HS-5 (cell line): ENCODE data around the gene SUCO.
"Not testable (repeated sequence)": the region's sequence is repeated elsewhere in the genome, so short reads cannot be mapped to it uniquely, and the experiment has no call there.

ENCODE experiments used
- DNase-seq: peaks from one replicate; pipeline ENCODE4 v3.0.0-alpha.2; 2012; ENCODE audit warnings: low read depth

The SUCO gene

DNA sequence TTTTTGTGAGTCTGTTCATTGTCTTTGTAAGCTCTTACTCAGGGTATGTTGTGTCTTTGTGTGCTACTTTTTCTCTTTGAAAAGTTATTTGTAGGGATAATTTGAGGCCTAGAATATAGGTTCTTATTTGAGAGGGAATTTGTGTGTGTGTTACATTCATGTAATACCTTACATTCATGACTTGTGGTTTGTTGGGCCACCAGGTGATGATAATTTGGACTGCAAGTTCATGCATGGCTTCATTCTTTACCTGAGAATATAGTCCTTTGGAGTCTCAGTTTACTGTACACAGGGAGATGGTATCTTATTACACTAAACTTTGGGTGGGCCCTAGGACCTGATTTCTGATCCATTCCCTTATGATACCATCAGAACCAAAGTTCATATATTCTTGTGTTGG lies 74.2 kb downstream of the SUCO start:
- DNase-seq, result no peak

DNA sequence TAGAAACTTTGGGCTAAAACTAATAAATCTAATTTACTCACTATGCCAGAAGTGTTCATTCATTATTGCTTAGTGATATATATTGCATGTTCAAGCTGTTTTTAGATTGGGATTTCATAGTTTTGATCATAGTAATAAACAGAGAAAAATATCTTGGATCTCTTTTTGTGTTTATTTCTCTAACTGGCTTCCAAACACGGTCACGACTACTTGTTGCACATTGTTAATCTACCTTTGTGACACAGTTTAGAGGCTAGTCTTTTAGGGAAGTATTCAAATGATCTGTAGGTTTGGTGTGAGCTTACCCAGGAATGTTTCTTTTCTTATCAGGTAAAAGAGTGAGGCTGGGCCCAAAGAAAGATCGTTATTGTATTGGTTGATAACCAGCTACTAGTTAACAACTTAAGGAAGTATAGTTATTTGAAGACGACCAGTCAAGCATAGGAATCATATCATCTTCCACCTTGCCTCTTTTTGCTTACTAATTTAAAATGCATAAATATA lies 75.2 kb downstream of the SUCO start:
- no peak for DNase-seq

DNA sequence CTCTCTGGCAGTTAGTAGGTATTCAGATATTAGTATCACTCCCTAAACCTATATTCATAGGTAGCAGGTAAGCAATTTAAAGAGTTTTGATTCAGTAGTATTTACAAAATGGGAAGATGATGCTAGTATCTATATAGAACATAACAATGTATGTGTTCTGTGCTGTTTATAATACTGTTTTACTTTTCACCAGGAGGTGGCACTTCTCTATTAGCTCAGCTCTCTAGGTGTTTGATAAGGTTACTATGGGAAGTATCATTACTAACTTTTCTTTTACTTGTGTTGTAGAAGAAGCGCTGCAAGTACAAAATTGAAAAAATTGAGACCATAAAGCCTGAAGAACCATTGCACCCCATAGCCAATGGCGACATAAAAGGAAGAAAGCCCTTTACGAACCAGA lies 76.6 kb downstream of the SUCO start:
- no peak for DNase-seq

DNA sequence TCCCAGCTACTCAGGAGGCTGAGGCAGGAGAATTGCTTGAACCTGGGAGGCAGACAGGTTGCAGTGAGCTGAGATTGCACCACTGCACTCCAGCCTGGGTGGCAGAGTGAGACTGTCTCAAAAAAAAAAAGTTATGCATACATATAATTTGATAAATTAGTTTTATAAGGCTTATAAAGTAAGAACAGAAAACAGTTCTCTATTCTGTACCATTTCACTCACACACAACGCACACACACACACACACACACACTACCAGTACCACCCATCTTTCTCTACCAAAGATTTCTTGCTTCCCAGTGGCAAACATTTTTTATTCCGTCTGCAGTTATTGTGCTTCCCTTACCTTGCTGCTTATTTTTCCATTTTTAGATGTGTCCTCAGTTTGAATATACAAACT lies 79.5 kb downstream of the SUCO start:
- no peak for DNase-seq

DNA sequence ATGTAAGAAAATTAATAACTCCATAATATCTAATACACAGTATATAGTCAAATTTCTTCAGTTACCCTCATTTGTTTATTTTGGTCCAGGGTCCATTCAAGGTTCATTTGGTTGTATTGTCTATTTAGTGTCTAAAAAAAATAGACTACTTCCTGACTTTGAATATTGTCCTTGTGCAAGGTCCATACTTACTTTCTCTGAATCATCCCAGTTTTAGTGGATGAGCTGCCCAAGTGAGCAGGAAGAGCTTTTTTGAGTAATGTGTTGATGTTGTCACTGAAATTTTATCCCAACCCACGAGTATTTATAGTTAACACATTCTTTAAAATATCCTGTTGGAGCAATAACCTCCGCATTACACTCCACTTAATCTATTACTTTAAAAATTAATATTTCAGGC lies 80.3 kb downstream of the SUCO start:
- DNase-seq, result no peak

DNA sequence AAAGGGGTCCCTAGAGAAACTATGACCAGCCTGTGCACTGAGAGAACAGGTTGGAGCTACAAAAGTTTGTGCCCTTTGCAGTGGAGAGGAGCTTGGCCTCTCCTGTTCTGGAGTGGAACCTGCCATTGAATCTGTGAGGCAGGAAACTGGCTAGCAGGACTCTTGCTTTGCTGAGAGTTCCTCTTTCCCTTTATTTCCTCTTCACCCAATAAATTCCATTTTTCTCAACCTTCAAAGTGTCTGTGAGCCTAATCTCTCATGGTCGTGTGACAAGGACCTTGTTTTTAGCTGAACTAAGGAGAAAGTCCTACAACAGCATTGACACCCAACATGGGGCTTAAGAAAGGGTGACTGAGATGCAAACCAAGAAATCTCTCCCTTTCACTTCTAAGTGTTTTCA lies 83.2 kb downstream of the SUCO start:
- DNase-seq, result no peak

DNA sequence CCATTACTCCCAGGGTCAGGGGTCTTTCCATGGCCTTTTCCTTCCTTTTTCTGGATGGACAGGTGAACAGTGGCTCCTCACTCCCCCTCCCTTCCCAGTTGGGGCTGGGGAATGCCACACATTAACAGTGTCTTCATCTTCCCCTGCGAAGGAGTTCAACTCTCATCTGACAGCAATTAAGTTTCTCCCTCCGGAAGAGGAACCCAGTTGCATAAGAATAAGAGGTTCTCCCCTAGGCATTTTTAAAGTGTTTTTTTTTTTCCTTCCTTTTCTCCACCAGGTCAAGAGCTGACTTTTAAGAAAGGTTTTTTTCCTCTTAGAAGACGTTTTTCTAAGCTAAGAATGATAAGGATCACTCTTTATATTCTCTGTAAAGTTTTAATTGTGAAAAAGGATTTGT lies 83.7 kb downstream of the SUCO start:
- DNase-seq, result no peak

DNA sequence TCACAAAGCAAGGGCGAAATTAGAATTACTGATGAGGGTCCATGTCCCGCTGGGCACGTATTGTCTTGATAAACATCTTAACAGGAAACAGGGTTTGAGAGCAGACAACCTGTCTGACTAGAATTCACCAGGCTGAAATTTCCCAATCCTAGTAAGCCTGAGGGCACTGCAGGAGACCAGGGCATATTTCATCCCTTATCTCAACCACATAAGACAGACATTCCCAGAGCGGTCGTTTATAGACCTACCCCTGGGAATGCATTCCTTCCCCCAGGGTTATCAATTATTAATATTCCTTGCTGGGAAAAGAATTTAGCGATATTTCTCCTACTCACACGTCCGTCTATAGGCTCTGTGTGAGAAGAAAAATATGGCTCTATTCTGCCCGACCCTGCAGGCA lies 87.7 kb downstream of the SUCO start:
- DNase-seq, result not testable (repeated sequence)

DNA sequence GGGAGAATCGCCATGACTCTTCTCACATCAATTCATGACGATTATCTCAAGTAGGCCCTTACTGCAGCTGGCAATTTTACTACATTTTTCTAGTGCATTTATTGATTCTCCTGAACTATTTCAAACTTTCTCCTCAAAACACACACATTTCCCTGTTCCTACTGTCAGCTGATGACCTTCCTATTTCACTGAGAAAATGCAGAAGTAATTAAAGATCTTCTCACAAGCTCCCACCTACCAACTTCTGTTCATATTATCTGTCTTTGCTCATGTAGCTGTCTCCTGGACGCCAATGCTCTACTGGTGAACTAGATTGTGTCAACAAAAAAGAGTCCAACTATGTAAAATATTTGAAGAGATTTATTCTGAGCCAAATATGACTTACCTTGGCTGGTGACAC lies 89.6 kb downstream of the SUCO start:
- no peak for DNase-seq

DNA sequence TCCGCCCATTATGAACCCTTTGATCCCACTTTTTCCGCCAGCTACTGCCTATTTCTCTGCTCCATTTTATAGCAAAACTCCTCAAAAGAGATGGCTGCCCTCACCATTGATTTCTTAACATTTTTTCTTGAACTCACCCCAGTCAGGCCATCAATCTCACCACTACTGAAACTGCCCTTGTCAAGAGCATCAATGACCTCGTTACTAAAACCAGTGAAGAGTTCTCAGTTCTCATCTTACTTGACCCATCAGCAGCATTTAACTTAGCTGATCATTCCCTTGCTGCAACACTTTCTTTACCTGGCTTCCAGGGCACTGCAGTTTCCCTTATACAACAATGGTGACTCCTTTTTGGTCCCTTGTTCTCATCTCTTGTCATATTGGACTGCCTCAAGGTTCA lies 90.8 kb downstream of the SUCO start:
- DNase-seq, result no peak

DNA sequence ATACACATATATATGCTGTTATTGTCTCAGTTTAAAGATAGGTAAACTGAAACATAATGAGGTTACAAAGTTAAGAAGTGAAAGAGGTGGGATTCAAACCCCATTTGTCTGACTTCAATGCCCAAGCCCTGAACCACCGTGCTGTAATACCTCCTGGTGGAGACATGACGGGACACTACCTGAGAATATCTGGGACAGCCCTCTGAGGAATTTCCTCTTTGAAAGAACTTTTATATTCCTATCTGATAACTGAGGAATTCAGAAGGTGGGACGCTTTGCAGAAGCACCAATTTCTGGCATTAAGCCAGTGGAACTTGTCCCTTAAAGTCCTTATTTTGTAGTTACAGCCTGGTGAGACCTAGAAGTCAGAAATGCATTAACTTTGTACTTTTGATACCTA lies 93.9 kb downstream of the SUCO start:
- no peak for DNase-seq

DNA sequence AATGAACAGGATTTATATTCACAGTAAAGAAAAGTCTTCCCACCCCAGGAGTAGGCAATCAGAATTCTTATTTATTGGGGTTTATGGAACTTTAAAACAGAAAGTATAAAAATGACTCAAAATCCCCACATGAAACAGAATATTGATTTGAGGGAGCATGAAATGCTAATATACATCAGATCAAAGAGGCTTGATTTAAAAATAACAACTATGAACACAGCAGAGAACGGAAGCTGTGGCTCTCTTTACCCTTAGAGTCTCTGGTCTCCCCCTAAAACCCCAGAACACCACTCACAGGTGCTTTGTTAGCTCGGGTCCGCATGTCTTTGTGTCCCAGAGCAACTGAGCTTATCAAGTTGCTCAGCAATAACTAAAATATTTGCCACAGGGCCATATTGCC lies 94.8 kb downstream of the SUCO start:
- DNase-seq, result no peak

DNA sequence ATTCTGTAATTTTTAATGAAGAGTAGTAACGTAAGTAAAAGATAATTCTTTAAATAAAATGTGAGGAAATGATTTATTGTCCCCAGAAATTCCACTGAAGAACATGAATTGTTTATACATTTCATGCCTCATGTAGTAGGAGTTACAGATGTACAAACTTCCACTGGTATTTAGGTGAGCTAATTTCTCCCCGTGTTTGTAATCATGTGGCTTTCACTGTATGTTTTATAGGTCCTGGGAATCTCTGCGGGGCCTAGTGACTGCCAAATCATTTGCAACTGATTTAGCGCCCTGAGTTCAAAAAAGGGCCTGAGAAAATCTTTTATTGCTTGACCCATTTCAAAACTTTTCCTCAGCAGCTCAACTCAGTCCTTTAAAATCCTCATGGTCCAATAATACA lies 95.5 kb downstream of the SUCO start:
- DNase-seq, result no peak

DNA sequence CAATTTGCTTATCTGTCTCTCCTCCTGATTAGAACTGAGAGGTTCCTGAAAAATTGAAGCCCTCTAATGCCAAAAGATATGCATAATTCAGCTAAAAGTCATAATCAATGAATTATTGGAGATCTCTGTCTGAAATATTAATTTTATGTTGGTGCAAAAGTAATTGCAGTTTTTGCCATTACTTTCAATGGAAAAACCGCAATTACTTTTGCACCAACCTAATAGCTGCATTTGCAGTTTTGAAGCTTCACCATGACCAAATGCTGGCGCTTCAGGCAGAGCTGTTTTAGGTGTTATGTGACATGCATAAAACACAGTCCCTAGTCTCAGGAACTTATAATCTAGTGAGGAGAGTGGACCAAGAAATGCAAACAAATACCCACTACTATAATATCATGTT lies 96.2 kb downstream of the SUCO start:
- no peak for DNase-seq

DNA sequence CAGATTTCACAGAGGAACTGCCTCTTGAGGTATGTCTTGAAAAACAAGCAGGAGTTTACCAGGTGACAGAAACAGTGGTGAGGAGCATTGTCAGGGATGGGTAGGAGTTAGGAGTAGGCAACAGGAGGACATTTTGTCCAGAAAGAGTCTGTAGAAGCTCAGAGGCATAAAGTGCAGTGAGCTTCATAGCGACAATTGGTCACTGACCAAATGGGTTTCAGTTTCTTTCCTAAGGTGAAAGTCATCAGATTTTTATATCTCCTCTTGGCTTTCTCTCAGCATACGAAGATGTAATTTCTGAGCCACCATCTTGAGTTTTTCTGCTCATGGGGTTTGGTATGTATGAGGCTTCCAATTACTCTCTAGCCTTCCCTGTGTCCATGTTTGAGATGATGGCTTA lies 96.7 kb downstream of the SUCO start:
- no peak for DNase-seq

DNA sequence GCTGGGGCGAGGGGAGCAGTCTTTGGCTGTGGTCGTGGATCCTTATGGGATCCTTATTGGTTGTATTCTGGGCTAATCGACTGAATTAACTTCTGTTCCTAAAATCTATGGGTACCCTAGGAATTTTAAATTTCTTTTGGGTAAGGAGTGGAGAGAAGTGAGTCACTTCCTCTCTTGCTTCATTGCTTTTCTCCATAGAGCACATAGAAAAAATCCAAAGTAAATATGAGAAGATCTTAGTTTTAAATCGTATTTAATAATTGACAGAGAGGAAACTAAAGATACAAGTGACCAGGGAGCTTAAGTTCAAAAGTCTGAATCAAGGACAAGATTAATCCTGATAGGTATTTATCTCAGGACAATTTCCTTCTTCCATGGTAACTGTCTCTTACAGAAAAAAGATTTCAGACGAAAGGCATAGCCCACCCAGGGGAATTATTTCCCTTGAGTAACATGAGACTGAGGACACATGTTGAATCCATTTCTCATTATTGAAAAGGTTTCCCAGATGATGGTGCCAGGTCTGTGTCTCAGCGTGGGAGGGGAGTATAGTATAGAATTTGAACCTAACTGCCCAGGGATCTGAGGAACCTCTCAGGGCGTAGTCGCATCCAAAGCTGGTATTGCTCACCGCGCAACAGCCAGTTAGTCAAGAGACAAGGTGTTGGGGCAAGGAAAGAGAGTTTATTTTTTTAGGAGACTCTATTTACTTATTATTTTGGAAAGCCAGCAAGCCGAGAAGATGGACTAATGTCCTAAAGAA lies 97.3 kb downstream of the SUCO start:
- no peak for DNase-seq

DNA sequence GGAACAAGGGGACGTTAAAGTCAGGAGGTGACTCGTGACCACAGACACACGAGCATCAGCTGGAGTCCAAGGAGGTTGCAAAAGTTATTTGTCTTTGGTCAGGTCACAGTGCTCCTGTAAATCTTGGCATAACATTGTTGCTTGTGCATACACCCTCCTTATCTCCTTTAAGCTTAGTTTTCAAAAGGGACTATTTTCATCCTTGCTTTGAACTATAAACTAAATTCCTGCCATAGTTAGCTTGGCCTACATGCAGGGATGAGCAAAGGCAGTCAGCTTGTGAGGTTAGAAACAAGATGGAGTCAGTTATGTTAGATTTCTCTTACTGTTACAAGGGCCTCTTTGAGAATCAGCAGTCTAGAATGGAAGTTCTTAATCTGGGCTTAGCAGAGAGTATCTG lies 97.9 kb downstream of the SUCO start:
- no peak for DNase-seq

DNA sequence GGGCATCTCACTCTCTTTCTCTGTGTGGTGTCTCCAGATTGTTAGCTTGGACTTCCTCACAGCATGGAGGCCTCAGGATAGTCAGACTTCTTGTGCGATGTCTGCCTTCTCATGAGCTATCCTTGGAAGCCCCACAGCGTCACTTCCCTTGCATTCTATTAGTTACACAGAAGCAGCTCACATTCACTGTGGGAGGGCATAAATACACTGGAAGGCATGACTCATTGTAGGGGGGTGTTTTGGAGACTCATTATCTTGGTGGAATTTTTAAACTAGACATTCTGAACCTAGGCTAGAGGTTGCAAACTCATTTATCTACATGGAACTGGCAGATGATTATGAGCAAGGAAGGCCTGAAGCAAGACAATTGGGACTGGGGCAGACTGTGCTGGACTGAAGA lies 104.6 kb downstream of the SUCO start:
- DNase-seq, result peak; percentile 53

DNA sequence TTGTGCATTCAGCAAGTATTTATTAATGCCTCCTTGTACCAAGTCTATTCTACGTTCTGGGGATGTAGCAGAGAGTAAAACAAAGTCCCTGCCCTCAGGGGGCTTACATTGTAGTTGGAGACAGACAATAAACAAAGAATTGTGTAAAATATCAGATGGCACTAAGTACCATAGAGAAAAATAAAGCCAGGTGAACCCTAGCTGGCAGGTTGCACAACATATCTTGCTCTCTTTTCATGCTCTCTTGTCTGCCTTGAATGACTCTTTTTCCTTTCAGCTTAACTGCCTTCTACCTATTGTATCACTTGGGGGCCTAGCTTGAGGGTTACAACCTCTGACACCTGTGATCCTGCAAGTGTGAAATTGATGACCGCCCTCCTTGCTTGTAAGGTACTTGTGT lies 105.3 kb downstream of the SUCO start:
- no peak for DNase-seq

DNA sequence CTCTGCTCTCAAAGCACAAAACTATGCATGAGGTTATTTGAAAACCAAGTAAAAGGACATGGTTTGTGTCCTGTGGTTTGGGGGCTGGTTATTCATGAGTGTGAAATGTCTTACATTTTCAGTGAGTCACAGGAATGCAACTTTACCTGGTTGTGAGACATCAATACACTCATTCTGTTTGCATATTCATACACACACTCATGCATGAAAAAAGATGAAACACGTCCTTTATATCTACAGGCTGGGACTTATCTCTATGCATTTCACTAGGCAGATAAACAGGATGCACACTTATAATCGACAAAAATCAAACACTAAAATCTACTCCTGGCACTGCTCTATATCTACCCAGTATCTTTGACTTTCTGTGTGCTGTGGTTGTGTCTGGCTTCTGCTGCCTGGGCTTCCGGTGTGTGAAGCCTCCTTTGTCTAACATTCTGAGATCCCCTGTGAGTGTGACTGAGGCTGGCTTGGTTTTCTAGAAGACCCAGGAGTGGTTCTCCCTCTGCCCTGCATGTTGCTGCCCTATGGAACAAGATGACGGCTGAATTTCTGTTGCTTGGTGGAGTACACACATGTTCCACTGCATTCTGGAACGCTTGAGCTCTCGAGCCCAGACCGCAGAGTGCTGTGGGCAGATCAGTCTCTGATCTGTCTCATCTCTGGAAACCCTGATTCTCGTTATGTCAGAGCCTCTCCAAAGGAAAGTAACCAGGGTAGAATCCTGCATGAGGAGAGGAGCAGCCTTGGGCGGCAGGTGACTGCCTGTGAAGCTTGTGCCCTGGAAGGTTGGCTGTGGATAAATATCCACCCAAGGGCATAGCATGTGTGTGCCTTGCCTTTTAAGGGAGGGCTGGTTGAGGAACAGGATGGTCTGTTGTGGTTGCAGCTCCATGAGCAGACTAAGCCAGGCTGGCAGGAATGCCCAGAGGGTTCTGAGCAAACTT lies 106.2 kb downstream of the SUCO start:
- DNase-seq, result peak; percentile 94

DNA sequence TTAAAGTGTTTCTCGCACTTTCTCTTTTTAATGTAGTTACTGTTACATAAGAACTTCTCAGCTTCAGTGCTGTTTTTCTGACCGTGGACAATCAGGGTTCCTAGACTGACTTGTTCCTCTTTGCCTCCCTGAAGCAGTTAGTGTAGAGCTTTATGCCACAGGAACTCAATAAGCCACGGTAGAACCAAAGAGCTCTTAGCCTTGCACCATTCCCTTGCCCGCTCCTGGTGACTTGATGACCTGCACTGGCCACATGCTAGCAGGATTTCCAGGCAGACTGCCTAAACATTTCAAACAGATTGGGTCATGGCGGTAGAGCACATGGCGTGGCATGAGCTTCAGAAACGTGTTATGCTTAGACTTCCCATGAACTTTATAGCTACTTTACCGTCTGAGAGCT lies 107.2 kb downstream of the SUCO start:
- no peak for DNase-seq

DNA sequence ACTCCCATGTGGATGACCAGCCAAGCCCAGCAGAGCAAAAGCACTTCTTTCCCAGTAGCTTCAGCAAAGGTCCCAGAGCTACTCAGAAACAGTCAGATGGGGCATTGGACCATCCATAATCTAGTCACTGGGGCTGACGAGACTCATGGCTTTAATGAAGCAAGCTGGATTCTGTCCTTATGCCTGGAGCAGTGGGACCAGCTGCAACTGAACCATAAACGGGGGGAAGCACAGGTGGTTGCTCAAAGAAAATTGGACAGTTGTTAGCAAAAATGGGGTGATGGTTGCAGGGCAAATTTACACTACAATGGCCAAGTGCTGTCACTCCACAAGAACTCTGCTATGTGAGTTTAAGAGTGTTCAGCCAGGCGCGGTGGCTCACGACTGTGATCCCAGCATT lies 108.5 kb downstream of the SUCO start:
- no peak for DNase-seq

DNA sequence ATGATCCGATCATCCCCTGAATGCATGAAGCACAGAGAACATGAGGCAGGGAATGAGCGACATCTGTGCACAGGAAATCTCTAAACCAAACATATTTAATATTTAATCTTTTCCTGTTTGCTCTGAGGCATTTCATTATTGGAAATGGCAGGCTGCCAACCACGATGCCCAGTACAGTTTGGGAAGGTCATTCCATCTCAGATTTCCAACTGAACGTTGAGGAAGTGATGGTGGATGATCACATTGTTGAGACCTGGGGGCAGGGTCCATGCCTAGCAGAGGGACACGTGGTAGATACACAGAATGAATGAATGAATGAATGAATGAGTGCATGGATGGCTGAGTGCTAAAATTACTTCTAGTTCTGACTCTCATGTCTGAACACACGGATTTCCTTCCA lies 110.0 kb downstream of the SUCO start:
- no peak for DNase-seq
